Subcutaneous adipose tissue (tissue), 4 donors: ENCODE data around the gene LRRK1. TPM values are rescaled to one million over a fixed set of nuclear protein-coding genes. Genes with fewer than 3 reads are reported as not detected.

ENCODE experiments used
- CTCF ChIP-seq: fragments of 450-650 bp; IDR thresholded peaks from one replicate; pipeline ENCODE4 v1.5.1; 2016; ENCODE audit warnings: low read depth, mild to moderate bottlenecking, control low read depth, antibody characterized with exemption, moderate library complexity
- total RNA-seq, 4 donors: library from RNA; depleted of rRNA; stranded (reverse); fragments of >200 nt; gene quantifications; one replicate each; pipeline ENCODE4 v1.1.0, GENCODE V29; 2016

The LRRK1 gene
- total RNA-seq, 4 donors from 2014 or later, result 9.6 to 21.6 (median 17.3) TPM

DNA sequence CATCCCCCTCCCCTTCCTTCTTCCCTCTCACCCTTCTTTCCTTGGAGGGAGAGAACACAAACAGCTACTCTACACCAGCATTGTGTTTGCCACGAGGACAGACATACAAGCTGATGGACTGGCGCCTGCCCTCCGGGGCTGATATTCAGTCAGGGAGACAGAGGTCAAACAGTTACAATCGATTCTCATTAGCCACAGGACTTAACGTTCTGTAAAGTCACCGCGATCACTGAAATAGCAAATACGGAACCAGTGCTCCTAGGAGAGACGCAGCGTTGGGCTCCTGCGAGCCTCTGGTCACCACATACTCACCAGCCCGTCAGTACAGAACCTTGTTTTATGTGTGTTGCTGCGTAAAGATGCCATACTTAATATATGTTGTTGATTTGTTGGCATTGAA is 108.8 kb downstream of the LRRK1 start:
- no peak for TF ChIP-seq CTCF

DNA sequence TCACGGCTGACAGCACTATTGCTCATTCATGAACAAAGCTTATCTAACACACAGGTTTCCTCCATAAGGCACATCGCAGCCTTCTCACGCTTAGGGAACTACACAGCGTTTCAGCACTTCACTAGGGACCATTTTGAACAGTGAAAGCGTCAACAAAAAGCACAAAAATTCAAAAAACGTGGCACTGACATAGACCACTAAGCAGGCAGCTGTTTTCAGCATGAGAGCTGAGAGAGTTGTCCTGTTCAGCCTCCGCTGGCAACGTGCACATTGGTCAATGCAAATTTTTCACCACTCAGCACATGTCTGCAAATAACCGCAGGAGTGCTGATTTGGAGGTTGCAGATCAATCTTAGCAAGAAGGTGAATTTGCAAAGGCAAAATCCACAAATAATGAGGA is 109.2 kb downstream of the LRRK1 start:
- no peak for TF ChIP-seq CTCF

DNA sequence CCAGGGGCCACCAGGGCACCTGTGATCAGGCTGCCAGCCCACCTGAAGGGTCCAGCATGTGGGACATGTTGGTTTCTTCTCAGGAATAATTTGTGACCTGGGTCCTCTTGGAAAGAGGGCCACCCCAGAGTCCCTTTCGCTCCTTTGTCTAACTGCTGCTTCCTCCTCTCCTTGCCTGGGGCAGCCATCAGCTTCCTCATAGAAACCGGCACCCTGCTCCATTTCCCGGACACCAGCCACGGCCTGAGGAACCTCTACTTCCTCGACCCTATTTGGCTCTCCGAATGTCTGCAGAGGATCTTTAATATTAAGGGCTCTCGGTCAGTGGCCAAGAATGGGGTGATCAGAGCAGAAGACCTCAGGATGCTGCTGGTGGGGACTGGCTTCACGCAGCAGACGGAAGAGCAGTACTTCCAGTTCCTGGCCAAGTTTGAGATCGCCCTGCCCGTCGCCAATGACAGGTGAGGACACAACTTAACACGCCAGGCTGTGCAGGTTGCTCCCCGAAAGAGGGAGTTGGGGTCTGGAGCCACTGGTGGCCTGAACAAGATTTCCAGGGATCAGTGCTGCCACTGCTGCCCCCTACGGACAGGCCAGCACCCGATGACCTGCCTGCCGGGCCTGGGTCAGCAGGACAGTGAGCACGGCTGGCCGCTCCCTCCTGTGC is 109.7 kb downstream of the LRRK1 start:
- TF ChIP-seq CTCF, result no peak

GRCh38 chr15:101029971-101030661 is 111.0 kb downstream of the LRRK1 start:
- TF ChIP-seq CTCF, result no peak

DNA sequence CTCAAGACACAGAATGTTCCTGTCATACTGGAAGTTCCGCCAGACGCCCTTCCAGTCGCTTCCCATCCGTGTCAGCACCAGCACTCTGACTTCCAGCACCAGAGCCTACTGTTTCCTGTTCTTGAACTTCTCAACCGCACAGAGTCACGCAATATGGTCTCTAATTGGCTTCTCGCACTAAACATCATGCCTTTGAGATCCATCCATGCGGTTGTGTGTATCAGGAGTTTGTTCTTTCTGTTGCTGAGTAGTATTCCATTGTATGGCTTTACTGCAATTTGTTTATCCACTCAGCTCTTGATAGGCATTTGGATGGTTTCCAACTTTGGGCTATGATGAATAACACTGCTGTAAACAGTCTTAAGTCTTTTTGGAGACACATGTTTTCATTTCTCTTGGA is 112.1 kb downstream of the LRRK1 start:
- TF ChIP-seq CTCF, result no peak

DNA sequence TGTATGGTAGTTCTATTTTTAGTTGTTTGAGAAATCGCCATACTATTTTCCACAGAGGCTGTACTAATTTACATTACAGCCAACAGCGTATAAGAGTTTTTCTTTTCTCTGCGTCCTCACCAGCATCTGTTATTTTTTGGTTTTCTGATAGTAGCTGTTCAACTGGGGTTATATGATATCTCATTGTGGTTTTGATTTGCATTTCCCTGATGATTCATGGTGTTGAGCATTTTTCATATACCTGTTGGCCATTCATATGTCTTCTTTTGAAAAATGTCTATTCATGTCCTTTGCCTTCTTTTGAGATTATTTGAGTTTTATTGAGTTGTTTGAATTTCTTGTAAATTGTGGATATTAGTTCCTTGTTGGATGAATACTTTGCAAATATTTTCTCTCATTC is 114.6 kb downstream of the LRRK1 start:
- TF ChIP-seq CTCF, result no peak

GRCh38 chr15:101035611-101036010 is 116.5 kb downstream of the LRRK1 start:
- no peak for TF ChIP-seq CTCF
